Activated CD4-positive, alpha-beta T cell treated with anti-CD3 and anti-CD28 coated beads, Interleukin-10, Interleukin-2, amounts not matched to agents 100 ng/mL and 50 ng/mL, durations not matched to agents 16 hours and 8 hours (primary cell): ENCODE measurements around the gene EPSTI1.

Experiments used
- DNase-seq: peaks from one replicate; pipeline ENCODE4 v3.0.0-alpha.2; 2020

The EPSTI1 gene

GRCh38 chr13:42836930-42837690, 154.9 kb downstream of the EPSTI1 start:
- no peak for DNase-seq
